Epithelial cell of proximal tubule (primary cell): ENCODE measurements around the gene FCHSD2. TPM values are rescaled to one million over a fixed set of nuclear protein-coding genes. Genes with fewer than 3 reads are reported as not detected.

Experiments used
- DNase-seq: peaks from one replicate; pipeline ENCODE4 v3.0.0-alpha.2; 2011; ENCODE audit warnings: low read depth
- H3K4me3 ChIP-seq: 2 replicates; pipeline ENCODE4 v1.5.1; 2011; ENCODE audit warnings: low read depth, mild to moderate bottlenecking, low read length
- total RNA-seq: library from RNA; depleted of rRNA; stranded (reverse); fragments of >200 nt; gene quantifications from 2 replicates; pipeline ENCODE4 v1.2.3, GENCODE V29; 2015
- TF ChIP-seq, protein P1 (sequence below): conservative IDR thresholded peaks from 2 replicates; pipeline ENCODE4 v1.5.1; 2012; ENCODE audit warnings: low read depth, mild to moderate bottlenecking, low read length

The FCHSD2 gene
- total RNA-seq, 1 donor from 2014 or later: 8.8 TPM

DNA sequence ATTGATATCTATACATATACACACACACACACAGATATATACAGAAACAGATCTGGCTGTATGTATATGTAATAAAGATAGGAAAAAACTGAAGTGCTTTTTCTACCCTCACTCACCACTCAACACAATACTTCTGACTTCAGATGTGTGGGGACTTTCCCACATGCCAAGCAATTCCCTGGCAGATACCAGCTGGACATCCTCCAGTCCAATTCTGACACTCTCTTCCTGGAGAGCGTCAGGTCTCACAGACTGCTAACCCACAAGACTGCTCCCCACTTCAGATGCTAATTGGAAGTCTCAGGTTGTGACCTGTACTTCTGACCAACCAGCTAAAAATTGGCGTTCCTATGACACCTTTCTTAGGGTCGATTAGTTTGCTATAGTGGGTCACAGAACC, 187.3 kb downstream of the FCHSD2 start:
- no peak overlapping the region for H3K4me3 ChIP-seq
- TF ChIP-seq, protein P1, sequence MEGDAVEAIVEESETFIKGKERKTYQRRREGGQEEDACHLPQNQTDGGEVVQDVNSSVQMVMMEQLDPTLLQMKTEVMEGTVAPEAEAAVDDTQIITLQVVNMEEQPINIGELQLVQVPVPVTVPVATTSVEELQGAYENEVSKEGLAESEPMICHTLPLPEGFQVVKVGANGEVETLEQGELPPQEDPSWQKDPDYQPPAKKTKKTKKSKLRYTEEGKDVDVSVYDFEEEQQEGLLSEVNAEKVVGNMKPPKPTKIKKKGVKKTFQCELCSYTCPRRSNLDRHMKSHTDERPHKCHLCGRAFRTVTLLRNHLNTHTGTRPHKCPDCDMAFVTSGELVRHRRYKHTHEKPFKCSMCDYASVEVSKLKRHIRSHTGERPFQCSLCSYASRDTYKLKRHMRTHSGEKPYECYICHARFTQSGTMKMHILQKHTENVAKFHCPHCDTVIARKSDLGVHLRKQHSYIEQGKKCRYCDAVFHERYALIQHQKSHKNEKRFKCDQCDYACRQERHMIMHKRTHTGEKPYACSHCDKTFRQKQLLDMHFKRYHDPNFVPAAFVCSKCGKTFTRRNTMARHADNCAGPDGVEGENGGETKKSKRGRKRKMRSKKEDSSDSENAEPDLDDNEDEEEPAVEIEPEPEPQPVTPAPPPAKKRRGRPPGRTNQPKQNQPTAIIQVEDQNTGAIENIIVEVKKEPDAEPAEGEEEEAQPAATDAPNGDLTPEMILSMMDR: no peak
- DNase-seq: peak; percentile 20

DNA sequence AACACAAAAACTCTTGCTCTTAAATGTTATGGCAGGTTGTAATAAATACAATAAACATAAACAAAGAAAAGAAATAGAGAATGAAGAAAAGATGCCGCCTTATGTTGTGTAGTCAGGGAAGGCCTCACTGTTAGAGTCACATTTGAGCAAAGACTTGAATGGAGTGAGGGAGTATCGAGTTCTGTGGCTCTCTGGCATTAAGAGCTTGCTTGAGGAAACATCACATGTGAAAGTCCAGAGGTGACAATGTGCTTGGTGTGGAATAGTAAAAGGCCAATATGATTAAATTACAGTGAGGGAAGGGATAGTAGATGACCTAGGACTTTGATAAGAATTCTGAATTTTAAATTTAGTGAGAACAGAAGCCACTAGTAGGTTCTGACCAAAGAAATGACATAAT, 188.5 kb downstream of the FCHSD2 start:
- DNase-seq: no peak
- H3K4me3 ChIP-seq: no peak overlapping the region
- TF ChIP-seq, protein P1: no peak

DNA sequence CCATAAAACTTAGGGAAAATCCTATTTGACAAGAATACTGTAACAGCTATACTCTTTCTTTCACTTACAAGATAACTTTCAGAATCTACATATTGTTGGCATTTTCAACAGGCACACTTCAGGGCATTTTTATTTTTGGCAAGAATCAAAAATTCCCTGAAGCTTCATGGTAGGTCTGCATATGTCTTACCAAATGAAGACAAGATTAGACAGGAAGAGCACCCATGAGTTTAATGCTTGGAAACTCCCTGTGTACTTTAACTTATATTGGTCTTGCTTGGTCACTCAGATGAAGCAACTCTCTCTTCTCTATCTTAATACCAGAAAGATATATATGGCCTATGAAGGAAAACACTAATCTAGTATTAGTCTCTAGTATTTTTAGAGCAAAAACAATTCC, 190.2 kb downstream of the FCHSD2 start:
- H3K4me3 ChIP-seq: no peak overlapping the region
- TF ChIP-seq, protein P1: no peak
- DNase-seq: peak; percentile 13

DNA sequence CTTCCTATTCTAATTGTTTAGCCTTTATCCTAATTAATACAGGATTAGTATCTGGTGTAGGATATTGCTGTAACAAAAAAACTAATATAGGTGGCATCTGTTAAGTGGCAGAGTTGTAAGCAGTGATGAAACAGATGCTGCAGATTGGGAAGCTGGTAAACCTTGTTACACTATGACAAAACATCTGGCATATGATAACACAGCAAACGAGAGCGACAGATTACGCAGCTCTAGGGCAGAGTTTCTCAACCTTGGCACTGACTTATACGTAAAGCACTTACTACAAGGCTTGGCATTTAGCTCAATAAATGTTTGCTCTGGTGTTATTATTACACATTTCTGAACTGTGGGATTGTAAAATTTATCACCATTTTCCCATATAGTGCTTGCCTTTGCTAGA, 190.9 kb downstream of the FCHSD2 start:
- DNase-seq: no peak
- H3K4me3 ChIP-seq: no peak overlapping the region
- TF ChIP-seq, protein P1: no peak

DNA sequence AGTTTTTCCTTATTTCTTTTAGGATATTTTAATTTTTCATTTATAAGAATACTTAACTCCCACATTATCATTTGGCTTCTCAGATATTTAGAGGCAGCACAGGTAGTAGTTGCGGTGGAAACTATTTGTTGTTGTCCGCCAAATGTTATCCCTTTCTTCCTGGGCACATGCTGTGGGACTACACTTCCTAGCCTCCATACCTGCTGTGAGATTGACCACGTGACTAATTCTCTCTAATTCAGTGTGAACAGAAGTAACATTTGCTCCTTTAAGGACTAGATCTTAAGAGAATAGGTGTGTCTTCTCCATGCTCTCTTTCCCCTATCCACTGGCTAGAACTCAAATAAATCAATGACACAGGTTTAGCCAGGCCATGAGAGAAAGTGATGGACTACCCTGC, 191.4 kb downstream of the FCHSD2 start:
- no peak for DNase-seq
- no peak overlapping the region for H3K4me3 ChIP-seq
- TF ChIP-seq, protein P1: no peak

DNA sequence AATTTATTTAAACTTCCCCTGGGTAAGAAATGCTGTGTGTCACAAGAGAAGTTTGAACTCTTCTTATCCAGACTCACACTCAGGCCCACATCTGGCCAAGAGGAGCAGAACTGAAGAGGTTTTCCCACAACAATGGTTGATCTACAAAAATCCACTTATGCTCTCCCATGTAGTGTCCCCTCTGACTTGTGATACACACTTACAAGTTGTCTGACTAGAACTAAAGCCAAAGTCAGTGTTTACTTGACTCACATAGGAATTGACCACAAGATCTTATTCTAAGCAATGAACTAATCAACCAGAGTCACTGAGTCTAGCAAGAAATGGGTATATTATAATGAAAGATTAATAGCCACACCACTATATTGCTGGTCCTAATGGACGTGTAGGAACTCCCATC, 194.9 kb downstream of the FCHSD2 start:
- DNase-seq: no peak
- H3K4me3 ChIP-seq: no peak overlapping the region
- TF ChIP-seq, protein P1: no peak

DNA sequence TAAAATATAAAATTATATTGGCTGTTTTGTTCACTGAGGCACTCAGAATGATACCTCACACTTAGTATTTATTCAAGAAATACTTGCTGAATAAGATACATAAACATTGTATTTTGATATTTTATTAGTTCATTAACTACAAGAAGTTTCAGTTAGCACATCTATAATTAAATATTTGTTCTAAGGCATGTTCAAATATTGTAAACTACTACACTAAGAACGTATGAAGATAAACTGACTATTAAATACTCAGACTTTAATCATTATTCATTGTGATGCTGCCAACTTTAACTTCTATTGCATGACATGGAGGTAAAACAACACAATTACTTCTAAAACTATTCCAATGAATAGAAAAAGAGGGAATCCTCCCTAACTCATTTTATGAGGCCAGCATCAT, 198.5 kb downstream of the FCHSD2 start:
- TF ChIP-seq, protein P1: no peak

More for the DNA sequence above, 198.5 kb downstream of the FCHSD2 start:
- no peak for DNase-seq
- no peak overlapping the region for H3K4me3 ChIP-seq
